Left hindlimb (tissue), 1 donor: Measurements from ENCODE around the gene AGPAT1.
"Not testable (repeated sequence)": the region's sequence is repeated elsewhere in the genome, so short reads cannot be mapped to it uniquely, and the experiment has no call there.

Experiments
- DNase-seq: peaks from one replicate; pipeline ENCODE4 v3.0.0-alpha.2; 2018

AGPAT1 gene

DNA sequence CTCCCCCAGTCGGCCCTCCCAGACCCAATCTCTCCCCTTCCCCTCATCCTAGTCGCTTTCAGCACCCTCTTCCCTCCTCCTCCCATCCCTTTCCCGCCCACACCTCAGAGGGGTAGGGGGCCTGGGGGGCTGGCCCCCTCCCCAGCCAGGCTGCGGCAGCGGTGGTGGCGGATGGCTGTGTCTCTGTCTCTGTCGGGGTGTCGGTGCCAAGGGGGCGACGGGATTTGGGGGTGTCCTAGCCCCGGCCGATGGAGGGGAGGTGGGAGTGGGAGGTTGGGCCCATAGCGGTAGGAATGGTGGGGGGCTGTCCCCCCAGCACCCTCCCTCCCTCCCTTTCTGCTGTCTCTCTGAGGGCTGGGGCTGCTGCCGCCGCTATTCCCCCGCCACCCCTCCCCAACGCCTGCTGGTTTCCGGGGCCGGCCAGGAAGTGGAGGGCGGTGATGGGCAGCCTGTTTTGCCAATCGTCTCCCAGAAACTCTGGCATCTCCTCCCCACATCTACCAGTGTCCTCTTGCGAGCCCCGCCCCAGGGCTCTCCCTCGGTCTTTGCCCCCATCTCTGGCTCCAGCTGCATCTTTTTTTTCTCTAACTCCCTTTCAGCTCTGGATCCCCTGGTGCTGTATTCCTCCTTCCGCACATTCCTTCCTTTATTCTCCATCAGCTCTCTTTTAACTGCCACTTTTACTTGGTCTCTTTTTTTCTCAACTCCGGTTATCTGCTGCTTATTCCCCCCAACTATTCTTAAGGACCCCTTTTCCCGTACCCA is at the start of gene AGPAT1:
Gene AGPAT1 (minus strand): TSS at position 374 of the 765 bp plus-strand sequence. CDS start 4,588 bp downstream, outside the sequence.
- peak; percentile 99 for DNase-seq

- DNase-seq, result no peak
Observed at GRCh38 chr6:32224696-32225095, 48.8 kb upstream of the AGPAT1 start.

GRCh38 chr6:32223258-32224235 is 47.7 kb upstream of the AGPAT1 start, which contains the start of gene NOTCH4:
NOTCH4 (minus strand) TSS chr6:32224067; CDS start chr6:32223928, 139 bp downstream.
- DNase-seq, result no peak

GRCh38 chr6:32222333-32223230 is 46.7 kb upstream of the AGPAT1 start:
- DNase-seq, result no peak

DNA sequence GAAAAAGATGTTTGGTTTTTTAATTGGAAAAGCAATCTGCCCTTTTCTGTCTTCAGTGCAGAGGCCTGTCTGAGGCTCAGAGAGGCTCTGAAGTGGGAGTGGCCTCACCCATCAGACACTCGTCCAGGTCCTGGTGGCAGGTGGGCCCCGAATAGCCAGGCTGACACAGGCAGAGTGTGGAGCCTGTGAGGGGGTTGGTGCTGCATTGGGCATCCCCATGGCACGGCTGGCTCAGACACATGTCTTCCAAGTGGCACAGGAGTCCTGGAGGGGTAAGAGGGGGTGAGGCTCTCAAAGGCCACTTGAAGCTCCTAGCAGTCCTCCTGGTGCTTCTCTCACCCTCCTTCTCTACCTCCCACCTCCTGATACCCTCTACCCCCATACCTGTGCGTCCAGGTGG is 44.1 kb upstream of the AGPAT1 start:
- DNase-seq, result no peak

GRCh38 chr6:32218167-32218566 is 42.3 kb upstream of the AGPAT1 start:
- no peak for DNase-seq

DNA sequence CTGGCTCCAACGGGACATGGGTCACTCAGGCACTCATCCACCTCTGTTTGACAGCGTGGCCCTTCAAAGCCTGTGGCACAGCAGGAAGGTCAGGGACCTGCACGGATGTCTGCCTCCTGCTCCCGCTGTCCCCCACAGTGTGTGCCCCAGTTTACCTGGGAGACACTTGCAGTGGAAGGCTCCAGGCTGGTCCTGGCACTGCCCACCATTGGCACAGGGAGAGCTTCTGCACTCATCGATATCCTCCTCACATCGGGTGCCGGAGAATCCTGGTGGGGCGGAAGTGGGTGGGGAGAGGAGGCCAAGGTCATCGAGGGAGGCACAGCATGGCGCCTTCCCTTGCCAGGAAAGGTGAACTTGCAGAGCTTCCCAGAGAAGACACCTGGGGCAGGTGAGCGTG is 41.1 kb upstream of the AGPAT1 start:
- no peak for DNase-seq

GRCh38 chr6:32216285-32216684 is 40.4 kb upstream of the AGPAT1 start:
- no peak for DNase-seq

- DNase-seq, result no peak
Observed at GRCh38 chr6:32215617-32216016, 39.7 kb upstream of the AGPAT1 start.

- DNase-seq, result no peak
Observed at GRCh38 chr6:32214126-32214525, 38.2 kb upstream of the AGPAT1 start.

GRCh38 chr6:32213649-32214048 is 37.8 kb upstream of the AGPAT1 start:
- no peak for DNase-seq

- DNase-seq, result no peak
Observed at GRCh38 chr6:32212076-32212760, 36.3 kb upstream of the AGPAT1 start.

GRCh38 chr6:32211432-32211831 is 35.5 kb upstream of the AGPAT1 start:
- DNase-seq, result not testable (repeated sequence)

- DNase-seq, result no peak
Observed at GRCh38 chr6:32210191-32210601, 34.3 kb upstream of the AGPAT1 start.

GRCh38 chr6:32208996-32209395 is 33.1 kb upstream of the AGPAT1 start:
- DNase-seq, result no peak

DNA sequence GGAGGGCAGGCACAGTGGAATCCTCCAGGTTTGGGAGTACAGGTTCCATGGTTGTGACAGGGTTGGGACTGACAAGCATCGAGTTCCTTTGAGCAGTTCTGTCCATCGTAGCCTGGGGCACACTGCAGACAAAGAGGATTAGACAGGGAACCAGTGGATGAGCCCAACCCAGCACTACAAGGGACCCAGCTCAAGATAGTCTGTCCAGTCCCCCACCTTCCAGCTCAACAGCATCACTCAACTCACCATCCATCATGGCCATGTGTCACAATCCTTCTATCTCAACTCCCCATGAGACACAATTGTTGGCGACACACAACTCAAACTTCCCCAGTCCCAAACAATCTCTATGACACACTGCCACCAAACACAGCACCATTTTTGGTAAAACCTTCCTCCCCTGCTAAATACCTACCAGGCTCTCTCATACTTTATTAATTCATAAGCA is 28.4 kb upstream of the AGPAT1 start:
- no peak for DNase-seq

DNA sequence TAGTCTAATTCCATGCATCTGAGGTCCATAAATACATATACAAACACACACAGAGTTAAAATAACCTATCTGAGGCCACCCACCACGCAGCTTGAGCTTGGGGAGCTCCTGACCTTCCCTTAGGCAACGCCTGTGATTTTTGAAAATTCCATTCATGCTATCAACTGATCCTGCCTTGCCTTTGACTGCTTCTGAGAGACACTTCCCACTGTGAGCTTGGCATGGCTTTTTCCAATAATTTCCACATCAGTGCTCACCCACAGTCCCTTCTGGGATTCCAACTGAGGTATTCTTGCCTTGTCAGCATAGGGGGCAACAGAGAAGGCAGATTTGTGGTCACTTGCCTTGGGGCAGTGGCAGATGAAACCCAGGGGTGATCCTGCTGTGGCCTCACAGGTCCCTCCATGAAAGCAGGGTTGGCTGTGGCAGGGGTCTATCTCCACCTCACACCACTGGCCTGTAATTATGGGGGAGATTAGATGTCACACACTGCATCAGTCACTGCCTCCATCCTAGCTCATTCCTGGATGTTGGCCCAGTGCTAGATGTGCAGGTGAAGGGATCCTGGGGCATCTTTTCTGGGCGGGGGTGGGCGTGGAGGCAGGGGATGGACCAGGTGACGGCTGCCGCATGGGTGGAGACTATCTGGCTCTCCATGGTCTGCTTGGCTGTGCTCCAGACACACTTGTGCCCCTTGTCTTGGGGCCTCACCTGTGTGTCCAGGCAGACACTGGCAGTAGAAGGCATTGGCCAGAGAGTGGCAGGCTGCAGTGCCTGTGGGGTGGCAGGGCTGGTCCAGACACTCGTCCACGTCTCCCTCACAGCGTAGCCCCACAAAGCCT is 27.8 kb upstream of the AGPAT1 start:
- DNase-seq, result peak; percentile 16

- peak; percentile 23 for DNase-seq
Observed at GRCh38 chr6:32202186-32202585, 26.3 kb upstream of the AGPAT1 start.

DNA sequence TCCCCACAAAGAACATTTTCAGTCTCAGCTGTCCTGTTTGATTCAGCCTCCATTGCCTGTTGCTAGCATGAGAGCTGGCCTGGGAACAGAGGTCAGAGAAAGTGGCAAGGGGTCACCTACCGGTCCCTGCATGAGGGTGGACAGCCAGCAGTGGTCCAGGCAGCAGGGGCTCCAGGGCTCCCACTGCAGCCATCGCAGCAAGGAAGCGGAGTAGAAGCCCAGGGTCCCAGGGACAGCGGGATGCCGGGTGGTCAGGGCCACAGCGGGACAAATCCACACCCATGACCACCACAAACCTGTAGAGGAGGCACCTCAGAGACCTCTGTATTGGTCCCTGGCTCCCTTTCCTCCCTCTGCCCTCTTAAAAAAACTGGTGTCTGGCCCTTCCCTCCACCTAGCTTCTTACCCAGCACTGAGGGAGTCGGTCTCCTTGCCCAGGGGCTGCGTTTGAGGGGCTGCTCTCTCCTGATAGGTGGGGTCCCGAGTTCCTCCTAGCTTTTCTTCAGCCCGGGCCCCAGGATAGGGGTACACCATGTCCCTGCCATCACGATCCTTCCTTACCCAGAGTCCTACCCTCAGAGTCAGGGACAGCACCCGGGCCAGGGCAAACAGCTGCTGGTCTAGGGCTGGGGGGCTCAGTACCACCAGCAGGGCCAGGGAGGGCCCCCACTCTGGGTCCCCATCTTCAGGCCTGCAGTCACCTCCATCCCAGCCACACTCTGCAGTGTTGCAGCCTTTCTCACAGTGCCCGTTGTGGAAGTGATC is 25.0 kb upstream of the AGPAT1 start:
- DNase-seq, result peak; percentile 20

- DNase-seq, result no peak
Observed at GRCh38 chr6:32198866-32199265, 23.0 kb upstream of the AGPAT1 start.
